Stomach (tissue), 4 donors: Measurements from ENCODE around the gene BABAM2.

ENCODE experiments used
- CTCF ChIP-seq, 7 experiments: fragments of 450-650 bp in 4 of 7; fragments of 200-600 bp in 3 of 7; sonication (generic) in 3 of 7; IDR thresholded peaks; one replicate each; pipeline ENCODE4 v1.5.1; 2016 to 2019; ENCODE audit warnings: antibody characterized with exemption in 7 of 7, control low read depth in 2 of 7, mild to moderate bottlenecking in 1 of 7
- EP300 ChIP-seq: sonication (generic); formaldehyde crosslinking; IDR thresholded peaks from one replicate; pipeline ENCODE4 v1.6.1; 2017; ENCODE audit warnings: antibody characterized with exemption
- POLR2AphosphoS5 ChIP-seq, 3 donors: sonication (generic); formaldehyde crosslinking; IDR thresholded peaks; one replicate each; pipeline ENCODE4 v1.6.1; 2016; ENCODE audit warnings: antibody characterized with exemption in 3 of 3

DNA sequence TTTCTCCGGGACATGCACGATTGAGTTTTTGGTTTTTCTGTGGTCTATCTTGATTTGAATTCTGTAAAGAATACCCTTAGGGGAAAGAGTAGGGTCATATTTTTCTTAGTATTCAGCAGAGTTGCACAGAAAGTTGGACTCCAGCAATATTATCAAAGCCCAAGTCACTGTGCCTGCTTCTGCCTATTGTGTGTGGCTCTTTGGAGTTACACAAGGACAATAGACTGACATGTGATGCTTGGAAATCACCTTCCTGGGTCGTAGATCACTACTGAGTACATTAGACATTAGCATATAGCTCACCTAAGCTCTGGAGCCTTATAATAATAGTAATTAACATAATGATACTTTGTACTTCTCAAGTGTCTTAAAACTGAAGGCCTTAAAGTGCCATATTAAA, 263.3 kb downstream of the BABAM2 start:
- TF ChIP-seq CTCF (IDR thresholded peaks at IDR 0.05): no peak
- no peak for TF ChIP-seq EP300
- no peak for TF ChIP-seq POLR2AphosphoS5 (IDR thresholded peaks at IDR 0.05)
